Activated CD4-positive, alpha-beta memory T cell treated with anti-CD3 and anti-CD28 coated beads for 36 hours (primary cell): ENCODE measurements around the gene LSR. TPM values are rescaled to one million over a fixed set of nuclear protein-coding genes. Genes with fewer than 3 reads are reported as not detected.
"Not testable (repeated sequence)": the region's sequence is repeated elsewhere in the genome, so short reads cannot be mapped to it uniquely, and the experiment has no call there.

Source experiments
- CTCF ChIA-PET: fragments of 350-600 bp; sonication (Branson Sonifier 250); formaldehyde crosslinking; loops from one replicate; lab custom pipeline; 2021; ENCODE audit warnings: antibody characterized with exemption, inconsistent platforms; lab: Charles Lee
- POLR2A ChIA-PET: fragments of 350-600 bp; sonication (Branson Sonifier 250); formaldehyde crosslinking; loops from one replicate; lab custom pipeline; 2021; ENCODE audit warnings: antibody characterized with exemption; lab: Charles Lee
- DNase-seq: peaks from one replicate; pipeline ENCODE4 v3.0.0-alpha.2; 2020
- H3K27ac Mint-ChIP-seq: one replicate; pipeline ENCODE4 v1.8.0; 2021; ENCODE audit warnings: mixed read lengths
- H3K27me3 Mint-ChIP-seq: one replicate; pipeline ENCODE4 v1.8.0; 2021; ENCODE audit warnings: mixed read lengths
- H3K36me3 Mint-ChIP-seq: one replicate; pipeline ENCODE4 v1.8.0; 2021; ENCODE audit warnings: mixed read lengths
- H3K4me1 Mint-ChIP-seq: one replicate; pipeline ENCODE4 v1.8.0; 2021; ENCODE audit warnings: low read depth, mixed read lengths
- H3K4me3 Mint-ChIP-seq: one replicate; pipeline ENCODE4 v1.8.0; 2021; ENCODE audit warnings: mild to moderate bottlenecking, mixed read lengths
- H3K9me3 Mint-ChIP-seq: one replicate; pipeline ENCODE4 v1.8.0; 2021; ENCODE audit warnings: mixed read lengths
- intact Hi-C: fragments of 100-400 bp; cut with micrococcal nuclease; formaldehyde crosslinking; loops from one replicate; pipeline ENCODE4 v1.15.1; 2023
- total RNA-seq, 2 experiments: library from RNA; stranded (reverse); gene quantifications; one replicate each; pipeline ENCODE4 v1.2.3, GENCODE V29; 2021

The LSR gene
- total RNA-seq, 2 experiments from 2014 or later = 25.4 to 28.7 TPM

DNA sequence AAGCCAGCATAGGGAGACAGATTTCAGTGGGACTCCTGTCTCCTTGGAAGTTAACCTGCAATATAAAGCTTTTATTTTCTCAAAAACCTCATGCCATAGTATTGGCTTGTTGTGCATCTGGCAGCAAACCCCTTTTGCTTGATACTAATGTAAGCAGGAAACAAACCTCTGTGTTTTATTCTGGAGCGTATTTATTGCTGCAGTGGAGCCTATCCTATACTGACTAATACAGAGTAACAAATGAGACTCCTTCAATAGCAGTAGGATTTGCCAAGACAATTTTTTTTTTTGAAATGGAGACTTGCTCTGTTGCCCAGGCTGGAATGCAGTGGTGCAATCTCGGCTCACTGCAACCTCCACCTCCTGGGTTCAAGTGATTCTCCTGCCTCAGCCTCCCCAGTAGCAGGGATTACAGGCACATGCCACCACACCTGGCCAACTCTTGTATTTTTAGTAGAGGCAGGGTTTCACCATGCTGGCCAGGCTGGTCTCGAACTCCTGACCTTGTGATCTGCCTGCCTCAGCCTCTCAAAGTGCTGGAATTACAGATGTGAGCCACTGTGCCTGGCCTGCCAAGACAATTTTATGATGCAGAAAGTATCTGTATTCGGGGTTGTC is 27.7 kb upstream of the LSR start:
- H3K27ac Mint-ChIP-seq, H3K36me3 Mint-ChIP-seq, POLR2A ChIA-PET, intact Hi-C loops, H3K4me3 Mint-ChIP-seq, H3K27me3 Mint-ChIP-seq: not testable (repeated sequence)
- peaks cover 38% of the 10 kb centered on the region for H3K4me1 Mint-ChIP-seq
- peak; percentile 6 for DNase-seq
- peaks cover 16% of the 10 kb centered on the region for H3K9me3 Mint-ChIP-seq
- CTCF ChIA-PET = interaction anchor here (1.4 kb wide), 1 partner anchor 79 kb away, joined by 5 read pairs; no protein-coding TSS in a partner anchor

- intact Hi-C loops = no loop called here
- Mint-ChIP-seq H3K27ac (no peak overlapping the region), H3K9me3 (peaks cover 10% of the 10 kb centered on the region), H3K4me3 (no peak overlapping the region), H3K36me3 (no peaks in the 10 kb centered on the region), H3K27me3 (no peaks in the 10 kb centered on the region), H3K4me1 (peaks cover 29% of the 10 kb centered on the region)
- POLR2A ChIA-PET = no interaction called here
- CTCF ChIA-PET = interaction anchor here (0.8 kb wide), 1 partner anchor 81 kb away, joined by 3 read pairs; no protein-coding TSS in a partner anchor
- peak; percentile 6 for DNase-seq
Measured at GRCh38 chr19:35222373-35223015, 26.3 kb upstream of the LSR start.

GRCh38 chr19:35223084-35223790 is 25.6 kb upstream of the LSR start:
- ChIA-PET CTCF (interaction anchor here (0.8 to 1.2 kb wide), 2 partner anchors 11 to 81 kb away, joined by 3 read pairs; no protein-coding TSS in a partner anchor), POLR2A (interaction anchor here (0.6 kb wide), 1 partner anchor 78 kb away, joined by 4 read pairs; no protein-coding TSS in a partner anchor)
- Mint-ChIP-seq H3K4me3 (no peak overlapping the region), H3K9me3 (peaks cover 8% of the 10 kb centered on the region), H3K36me3 (no peaks in the 10 kb centered on the region), H3K4me1 (peaks cover 29% of the 10 kb centered on the region), H3K27me3 (no peaks in the 10 kb centered on the region), H3K27ac (no peak overlapping the region)
- intact Hi-C loops = no loop called here
- peak; percentile 7 for DNase-seq

- H3K27ac Mint-ChIP-seq = no peak overlapping the region
- DNase-seq = no peak
- H3K4me3 Mint-ChIP-seq = no peak overlapping the region
- intact Hi-C loops = no loop called here
- POLR2A ChIA-PET = no interaction called here
- peaks cover 29% of the 10 kb centered on the region for H3K4me1 Mint-ChIP-seq
- CTCF ChIA-PET = interaction anchor here (1.2 to 1.3 kb wide), 2 partner anchors 10 to 157 kb away, joined by 3 read pairs; no protein-coding TSS in a partner anchor
- peaks cover 6% of the 10 kb centered on the region for H3K9me3 Mint-ChIP-seq
- H3K36me3 Mint-ChIP-seq = no peaks in the 10 kb centered on the region
- H3K27me3 Mint-ChIP-seq = no peaks in the 10 kb centered on the region
Measured at GRCh38 chr19:35223862-35224505, 24.8 kb upstream of the LSR start.

DNA sequence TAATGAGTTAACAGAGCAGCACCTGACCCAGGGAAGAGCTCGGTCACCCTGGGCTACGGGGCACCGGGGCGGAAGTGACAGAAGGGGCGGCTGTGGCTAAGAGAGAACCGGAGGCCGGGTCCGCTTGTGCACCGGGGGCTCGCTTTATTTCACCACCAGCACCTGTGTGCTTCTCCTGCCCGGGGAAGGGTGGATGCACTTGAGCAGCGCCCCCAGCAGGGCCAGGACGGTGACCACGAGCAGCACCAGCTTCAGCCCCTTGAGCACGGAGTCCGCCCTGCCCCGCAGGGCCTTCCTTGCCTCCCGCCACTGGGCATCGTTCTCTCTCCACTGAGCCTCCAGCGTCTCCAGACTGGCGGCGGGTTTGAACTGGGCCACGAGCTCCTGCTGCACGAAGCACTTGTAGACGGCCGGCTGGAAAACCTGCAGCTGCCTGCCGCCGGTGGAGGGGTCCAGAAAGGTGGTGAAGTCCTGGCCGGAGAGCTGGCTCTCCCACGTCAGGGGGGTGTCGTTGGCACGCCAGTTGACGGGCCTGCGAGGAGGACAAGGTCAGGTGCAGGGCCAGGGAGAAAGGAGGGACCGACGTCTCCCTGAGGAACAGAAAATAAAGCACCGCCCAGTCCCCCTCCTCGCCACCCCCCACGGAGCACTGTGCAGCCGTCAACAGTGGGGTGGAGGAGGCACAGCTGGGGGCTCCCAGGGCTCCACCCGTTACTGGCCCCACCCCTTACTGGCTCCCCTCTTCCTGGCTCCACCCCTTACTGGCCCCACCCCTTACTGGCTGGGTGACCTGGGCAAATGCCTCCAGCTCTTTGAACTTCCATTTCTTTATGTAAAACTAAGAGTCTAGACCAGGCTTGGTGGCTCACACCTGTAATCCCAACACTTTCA is 23.9 kb upstream of the LSR start:
- no peak overlapping the region for H3K27ac Mint-ChIP-seq
- no peaks in the 10 kb centered on the region for H3K36me3 Mint-ChIP-seq
- POLR2A ChIA-PET = no interaction called here
- H3K27me3 Mint-ChIP-seq = no peaks in the 10 kb centered on the region
- peak; percentile 47 for DNase-seq
- intact Hi-C loops = no loop called here
- H3K4me1 Mint-ChIP-seq = peaks cover 26% of the 10 kb centered on the region
- H3K9me3 Mint-ChIP-seq = no peaks in the 10 kb centered on the region
- CTCF ChIA-PET = interaction anchor here (1.2 to 1.3 kb wide), 2 partner anchors 9 to 158 kb away, joined by 3 read pairs; no protein-coding TSS in a partner anchor
- H3K4me3 Mint-ChIP-seq = no peak overlapping the region

DNA sequence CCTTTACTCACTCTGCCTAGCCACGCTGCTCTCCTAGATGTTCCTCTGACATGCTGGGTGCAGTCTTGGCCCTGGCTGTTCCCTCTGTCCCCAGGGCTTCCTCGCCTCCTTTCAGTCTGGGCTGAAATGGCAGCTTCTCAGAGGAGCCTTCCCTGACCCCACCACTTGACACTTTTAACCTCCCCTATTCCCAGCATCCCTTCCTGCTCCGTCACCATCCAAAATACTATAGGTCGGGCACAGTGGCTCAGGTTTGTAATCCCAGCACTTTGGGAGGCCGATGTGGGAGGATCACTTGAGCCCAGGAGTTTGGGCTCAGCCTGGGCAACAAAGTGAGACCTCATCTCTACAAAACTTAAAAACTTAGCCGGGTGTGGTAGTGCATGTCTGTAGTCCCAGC is 22.9 kb upstream of the LSR start:
- peak; percentile 3 for DNase-seq
- Mint-ChIP-seq H3K4me1 (peaks cover 20% of the 10 kb centered on the region), H3K27me3 (no peaks in the 10 kb centered on the region), H3K36me3 (no peaks in the 10 kb centered on the region), H3K4me3 (no peak overlapping the region), H3K27ac (no peak overlapping the region), H3K9me3 (no peaks in the 10 kb centered on the region)
- ChIA-PET POLR2A (no interaction called here), CTCF (no interaction called here)
- intact Hi-C loops = no loop called here

- CTCF ChIA-PET = no interaction called here
- H3K4me1 Mint-ChIP-seq = peaks cover 17% of the 10 kb centered on the region
- POLR2A ChIA-PET = no interaction called here
- no peaks in the 10 kb centered on the region for H3K27me3 Mint-ChIP-seq
- H3K36me3 Mint-ChIP-seq = no peaks in the 10 kb centered on the region
- H3K27ac Mint-ChIP-seq = no peak overlapping the region
- DNase-seq = no peak
- H3K4me3 Mint-ChIP-seq = no peak overlapping the region
- intact Hi-C loops = no loop called here
- H3K9me3 Mint-ChIP-seq = no peaks in the 10 kb centered on the region
Measured at GRCh38 chr19:35226748-35227147, 22.1 kb upstream of the LSR start.

GRCh38 chr19:35228177-35228930 is 20.4 kb upstream of the LSR start, which contains the start of gene FAM187B:
Gene FAM187B (minus strand): TSS chr19:35228739. CDS start chr19:35228680, 59 bp downstream.
- ChIA-PET POLR2A (no interaction called here), CTCF (interaction anchor here (0.6 kb wide), 1 partner anchor 85 kb away, joined by 3 read pairs; the partner anchor contains the start of gene FXYD7)
- Mint-ChIP-seq H3K36me3 (no peaks in the 10 kb centered on the region), H3K9me3 (no peaks in the 10 kb centered on the region), H3K4me3 (no peak within 1 kb of the TSS), H3K27ac (no peak within 1 kb of the TSS), H3K4me1 (peaks cover 12% of the 10 kb centered on the region), H3K27me3 (no peaks in the 10 kb centered on the region)
- peak; percentile 2 for DNase-seq
- intact Hi-C loops = no loop called here

- peak; percentile 2 for DNase-seq
- Mint-ChIP-seq H3K4me3 (no peak overlapping the region), H3K27ac (no peak overlapping the region), H3K4me1 (peaks cover 7% of the 10 kb centered on the region), H3K9me3 (no peaks in the 10 kb centered on the region), H3K27me3 (no peaks in the 10 kb centered on the region), H3K36me3 (no peaks in the 10 kb centered on the region)
- ChIA-PET CTCF (no interaction called here), POLR2A (no interaction called here)
- intact Hi-C loops = no loop called here
Measured at GRCh38 chr19:35229601-35230000, 19.2 kb upstream of the LSR start.

DNA sequence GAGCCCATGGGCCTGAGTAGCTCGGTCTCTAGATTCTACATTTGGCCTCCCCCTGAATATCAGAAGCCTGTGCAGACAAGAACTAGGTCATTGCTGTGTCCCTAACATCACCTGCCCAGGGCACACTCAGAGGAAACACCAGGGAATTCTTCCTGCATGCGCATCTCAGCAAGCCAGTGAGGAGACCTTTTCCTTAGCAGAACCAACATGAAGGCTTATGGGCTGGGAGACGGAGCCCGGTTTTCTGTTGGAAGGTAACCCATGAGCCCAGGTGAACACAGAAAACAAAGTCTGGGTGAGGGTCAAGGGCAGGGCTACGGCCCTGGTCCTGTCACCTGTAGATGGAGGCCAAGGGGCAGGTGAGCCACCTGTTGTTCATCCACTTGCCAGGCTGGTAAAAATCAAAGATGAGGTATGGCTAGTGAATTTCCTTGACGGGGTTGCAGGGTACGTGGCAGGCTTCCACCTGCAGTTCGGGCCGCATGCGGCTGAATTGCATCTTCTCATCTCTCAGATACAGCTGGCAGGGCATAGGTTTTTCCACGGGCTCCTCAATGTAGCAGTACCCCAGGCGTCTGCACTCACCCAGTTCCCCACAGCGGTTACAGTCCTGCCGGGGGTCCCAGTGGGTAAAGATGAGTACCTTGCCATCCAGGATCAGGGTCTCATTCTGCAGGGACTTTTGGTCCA is 16.7 kb upstream of the LSR start:
- ChIA-PET POLR2A (no interaction called here), CTCF (no interaction called here)
- H3K36me3 Mint-ChIP-seq = no peaks in the 10 kb centered on the region
- H3K9me3 Mint-ChIP-seq = no peaks in the 10 kb centered on the region
- no peak overlapping the region for H3K27ac Mint-ChIP-seq
- intact Hi-C loops = no loop called here
- H3K4me3 Mint-ChIP-seq = no peak overlapping the region
- H3K4me1 Mint-ChIP-seq = peaks cover 11% of the 10 kb centered on the region
- H3K27me3 Mint-ChIP-seq = no peaks in the 10 kb centered on the region
- peak; percentile 1 for DNase-seq
